Globus pallidus (tissue), 1 donor: ENCODE measurements around the gene SPEG.
A peak's percentile ranks its signal among the peaks of the same experiment; 100 is the strongest.
"Not testable (repeated sequence)": the region's sequence is repeated elsewhere in the genome, so short reads cannot be mapped to it uniquely, and the experiment has no call there.

ENCODE experiments used
- DNase-seq: peaks from one replicate; pipeline ENCODE4 v3.0.0-alpha.2; 2015; ENCODE audit warnings: low spot score

Gene SPEG

GRCh38 chr2:219434718-219435525 is at the start of gene SPEG:
Gene SPEG (plus strand): TSS chr2:219434843. CDS start chr2:219434978, 135 bp downstream.
- DNase-seq: no peak

GRCh38 chr2:219384859-219385258 is 49.8 kb upstream of the SPEG start:
- no peak for DNase-seq

- DNase-seq: no peak
These were observed 48.6 kb upstream of the SPEG start for GRCh38 chr2:219385958-219386520.

- no peak for DNase-seq
These were observed 47.9 kb upstream of the SPEG start for GRCh38 chr2:219386532-219387280.

- no peak for DNase-seq
These were observed 47.1 kb upstream of the SPEG start, which contains the start of gene DNPEP for GRCh38 chr2:219387306-219388120. Gene DNPEP (minus strand): TSS chr2:219387912. CDS start chr2:219387794, 118 bp downstream.

- peak; percentile 97 for DNase-seq
These were observed 46.3 kb upstream of the SPEG start for GRCh38 chr2:219388121-219388906.

- DNase-seq: no peak
These were observed 45.8 kb upstream of the SPEG start for GRCh38 chr2:219388907-219389156.

- DNase-seq: no peak
These were observed 41.9 kb upstream of the SPEG start for GRCh38 chr2:219392754-219393153.

GRCh38 chr2:219395056-219395455 is 39.6 kb upstream of the SPEG start:
- DNase-seq: not testable (repeated sequence)

- DNase-seq: no peak
These were observed 39.0 kb upstream of the SPEG start for GRCh38 chr2:219395609-219396008.

GRCh38 chr2:219396863-219397457 is 37.7 kb upstream of the SPEG start:
- no peak for DNase-seq

GRCh38 chr2:219398721-219399363 is 35.8 kb upstream of the SPEG start:
- no peak for DNase-seq

- no peak for DNase-seq
These were observed 34.7 kb upstream of the SPEG start for GRCh38 chr2:219399716-219400478.

- DNase-seq: no peak
These were observed 34.1 kb upstream of the SPEG start for GRCh38 chr2:219400562-219400961.

GRCh38 chr2:219401606-219402005 is 33.0 kb upstream of the SPEG start:
- DNase-seq: no peak

GRCh38 chr2:219402665-219403515 is 31.8 kb upstream of the SPEG start:
- peak; percentile 48 for DNase-seq

- no peak for DNase-seq
These were observed 30.8 kb upstream of the SPEG start for GRCh38 chr2:219403861-219404260.

GRCh38 chr2:219404291-219404910 is 30.2 kb upstream of the SPEG start:
- DNase-seq: no peak
